NCI-H510A treated with DMSO at 0.1 percent for 48 hours (cell line): Measurements from ENCODE around the gene CEACAM8.
"Not testable (repeated sequence)": the region's sequence is repeated elsewhere in the genome, so short reads cannot be mapped to it uniquely, and the experiment has no call there.

Experiments used
- DNase-seq: peaks from one replicate; lab custom pipeline; 2025; lab: John Stamatoyannopoulos, UW

Gene CEACAM8

GRCh38 chr19:42544146-42544545 lies 50.6 kb downstream of the CEACAM8 start:
- DNase-seq, result no peak

GRCh38 chr19:42542791-42543190 lies 51.9 kb downstream of the CEACAM8 start:
- no peak for DNase-seq

- DNase-seq, result no peak
These were observed 54.6 kb downstream of the CEACAM8 start for GRCh38 chr19:42540071-42540553.

- no peak for DNase-seq
These were observed 55.6 kb downstream of the CEACAM8 start for GRCh38 chr19:42538841-42539709.

- DNase-seq, result not testable (repeated sequence)
These were observed 59.4 kb downstream of the CEACAM8 start for GRCh38 chr19:42535276-42535675.

- no peak for DNase-seq
These were observed 60.3 kb downstream of the CEACAM8 start for GRCh38 chr19:42534391-42534790.

GRCh38 chr19:42532891-42533290 lies 61.8 kb downstream of the CEACAM8 start:
- no peak for DNase-seq

GRCh38 chr19:42531313-42531712 lies 63.4 kb downstream of the CEACAM8 start:
- no peak for DNase-seq
